ENCODE data around the gene SLC6A2. TPM values are rescaled to one million over a fixed set of nuclear protein-coding genes. Genes with fewer than 3 reads are reported as not detected.

Gene SLC6A2
- total RNA-seq, 4 donors from 2014 or later: 0.51 to 2.1 (median 1.0) TPM; not detected in 1

DNA sequence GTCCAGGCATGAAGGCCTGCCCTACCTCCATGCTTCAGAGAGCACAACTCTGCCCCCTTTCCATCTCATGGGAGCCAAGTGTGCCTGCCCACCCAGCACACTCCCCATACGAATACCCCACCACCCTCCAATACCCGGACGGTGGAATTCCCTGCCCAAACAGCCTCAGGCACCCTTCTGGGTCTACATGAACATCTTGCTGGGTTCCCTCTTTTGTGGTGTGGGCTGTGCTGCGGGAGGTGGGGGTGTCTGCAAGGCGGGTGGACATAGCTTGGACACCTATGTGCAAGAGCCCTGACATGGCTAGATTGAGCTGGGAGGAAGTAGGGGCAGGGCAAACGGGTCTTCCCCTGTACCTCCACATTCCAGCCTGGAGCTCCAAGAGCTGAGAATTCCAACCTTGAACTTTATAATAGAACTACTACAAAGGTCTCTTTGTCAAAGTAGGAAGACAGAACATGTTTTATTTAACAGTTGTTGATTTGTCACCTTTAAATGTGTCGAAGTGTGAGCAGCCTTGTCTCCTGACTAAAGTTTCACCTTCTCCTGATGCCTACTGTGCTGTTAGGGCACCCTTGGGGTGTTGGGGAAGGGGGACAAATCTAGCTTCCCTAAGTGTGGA, 9.1 kb downstream of the SLC6A2 start:
- Histone ChIP-seq H3K9me3 (no peaks in the 10 kb centered on the region), H3K27me3 (no peaks in the 10 kb centered on the region), H3K36me3 (no peaks in the 10 kb centered on the region), H3K4me1 (no peaks in the 10 kb centered on the region), H3K27ac (no peak overlapping the region), H3K4me3 (no peak overlapping the region)
- DNase-seq: no peak
- TF ChIP-seq, protein P1, sequence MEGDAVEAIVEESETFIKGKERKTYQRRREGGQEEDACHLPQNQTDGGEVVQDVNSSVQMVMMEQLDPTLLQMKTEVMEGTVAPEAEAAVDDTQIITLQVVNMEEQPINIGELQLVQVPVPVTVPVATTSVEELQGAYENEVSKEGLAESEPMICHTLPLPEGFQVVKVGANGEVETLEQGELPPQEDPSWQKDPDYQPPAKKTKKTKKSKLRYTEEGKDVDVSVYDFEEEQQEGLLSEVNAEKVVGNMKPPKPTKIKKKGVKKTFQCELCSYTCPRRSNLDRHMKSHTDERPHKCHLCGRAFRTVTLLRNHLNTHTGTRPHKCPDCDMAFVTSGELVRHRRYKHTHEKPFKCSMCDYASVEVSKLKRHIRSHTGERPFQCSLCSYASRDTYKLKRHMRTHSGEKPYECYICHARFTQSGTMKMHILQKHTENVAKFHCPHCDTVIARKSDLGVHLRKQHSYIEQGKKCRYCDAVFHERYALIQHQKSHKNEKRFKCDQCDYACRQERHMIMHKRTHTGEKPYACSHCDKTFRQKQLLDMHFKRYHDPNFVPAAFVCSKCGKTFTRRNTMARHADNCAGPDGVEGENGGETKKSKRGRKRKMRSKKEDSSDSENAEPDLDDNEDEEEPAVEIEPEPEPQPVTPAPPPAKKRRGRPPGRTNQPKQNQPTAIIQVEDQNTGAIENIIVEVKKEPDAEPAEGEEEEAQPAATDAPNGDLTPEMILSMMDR (IDR thresholded peaks at IDR 0.05): no peak
- TF ChIP-seq POLR2A (IDR thresholded peaks at IDR 0.05): no peak
- intact Hi-C loops (cut with DNase I; ENCODE audit: low total_unique reads): no loop called here

DNA sequence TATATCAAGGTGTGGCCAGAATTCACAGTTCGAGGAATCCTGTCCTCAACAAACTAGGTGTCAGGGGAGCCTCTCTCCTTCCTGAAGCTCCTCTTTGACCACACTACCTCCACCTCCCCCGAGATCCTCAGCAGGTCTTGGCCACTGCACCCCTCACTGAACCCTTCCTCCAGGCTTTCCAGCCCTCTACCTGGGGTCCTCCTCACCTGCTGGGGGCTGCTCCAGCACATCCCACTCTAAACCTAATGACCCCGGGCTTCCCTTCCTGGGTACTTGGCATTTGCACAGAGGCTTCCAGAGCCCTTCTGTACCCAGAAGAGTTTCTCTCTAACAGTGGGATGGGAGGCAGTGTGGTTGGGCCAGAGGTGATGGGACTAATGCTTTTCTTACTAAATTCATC, 9.7 kb downstream of the SLC6A2 start:
- no peaks in the 10 kb centered on the region for H3K27me3 ChIP-seq
- no peak for DNase-seq
- no peak for TF ChIP-seq POLR2A (IDR thresholded peaks at IDR 0.05)
- TF ChIP-seq, protein P1 (IDR thresholded peaks at IDR 0.05): no peak
- intact Hi-C loops (cut with DNase I; ENCODE audit: low total_unique reads): no loop called here
- H3K4me1 ChIP-seq: no peaks in the 10 kb centered on the region
- no peak overlapping the region for H3K4me3 ChIP-seq
- H3K9me3 ChIP-seq: no peaks in the 10 kb centered on the region
- H3K36me3 ChIP-seq: no peaks in the 10 kb centered on the region
- H3K27ac ChIP-seq: no peak overlapping the region

DNA sequence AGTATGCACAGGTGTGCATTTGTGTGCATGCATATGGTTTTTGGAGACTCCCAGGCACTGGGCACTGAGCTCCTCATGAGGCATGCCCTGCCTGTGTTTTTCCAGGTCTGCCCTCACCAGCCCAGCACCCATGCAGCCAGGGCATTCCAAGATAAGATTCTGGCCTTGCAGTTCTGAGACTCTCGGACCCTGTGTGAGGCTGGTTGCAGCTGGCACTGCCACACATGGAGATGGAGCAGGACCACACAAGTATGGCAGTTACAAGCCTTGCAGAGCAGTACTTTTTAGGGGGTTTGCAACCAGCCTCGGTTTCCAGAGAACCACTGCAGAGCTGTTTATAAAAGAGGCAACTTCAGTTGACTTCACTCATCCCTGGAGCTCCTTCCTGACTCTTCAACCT, 10.2 kb downstream of the SLC6A2 start:
- no peak overlapping the region for H3K4me3 ChIP-seq
- DNase-seq: no peak
- no peaks in the 10 kb centered on the region for H3K36me3 ChIP-seq
- TF ChIP-seq, protein P1 (IDR thresholded peaks at IDR 0.05): no peak
- TF ChIP-seq POLR2A (IDR thresholded peaks at IDR 0.05): no peak
- H3K9me3 ChIP-seq: no peaks in the 10 kb centered on the region
- H3K27me3 ChIP-seq: no peaks in the 10 kb centered on the region
- intact Hi-C loops (cut with DNase I; ENCODE audit: low total_unique reads): no loop called here
- H3K27ac ChIP-seq: no peak overlapping the region
- no peaks in the 10 kb centered on the region for H3K4me1 ChIP-seq

DNA sequence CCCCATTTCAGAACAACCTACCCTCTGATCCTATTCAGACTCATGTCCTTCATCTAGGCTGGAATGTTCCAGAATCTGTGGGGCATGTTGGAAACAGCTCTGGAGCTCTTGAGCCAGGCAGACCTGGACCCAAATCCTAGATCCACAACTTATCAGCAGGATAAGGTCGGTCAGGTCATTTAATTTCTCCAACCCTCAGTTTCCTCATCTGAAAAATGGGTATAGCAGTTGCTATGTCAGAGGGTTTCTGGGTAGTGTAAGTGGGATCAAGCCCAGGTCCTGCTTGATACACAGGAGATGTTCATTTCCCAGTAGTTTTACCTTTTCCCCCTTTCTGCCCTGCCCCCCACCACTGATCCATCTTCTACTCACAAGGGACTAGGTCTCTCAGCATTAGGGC, 12.0 kb downstream of the SLC6A2 start:
- no peaks in the 10 kb centered on the region for H3K27me3 ChIP-seq
- no peak for TF ChIP-seq POLR2A (IDR thresholded peaks at IDR 0.05)
- TF ChIP-seq, protein P1 (IDR thresholded peaks at IDR 0.05): no peak
- intact Hi-C loops (cut with DNase I; ENCODE audit: low total_unique reads): no loop called here
- no peak for DNase-seq
- H3K36me3 ChIP-seq: no peaks in the 10 kb centered on the region
- H3K4me1 ChIP-seq: no peaks in the 10 kb centered on the region
- no peak overlapping the region for H3K27ac ChIP-seq
- no peak overlapping the region for H3K4me3 ChIP-seq
- H3K9me3 ChIP-seq: no peaks in the 10 kb centered on the region

DNA sequence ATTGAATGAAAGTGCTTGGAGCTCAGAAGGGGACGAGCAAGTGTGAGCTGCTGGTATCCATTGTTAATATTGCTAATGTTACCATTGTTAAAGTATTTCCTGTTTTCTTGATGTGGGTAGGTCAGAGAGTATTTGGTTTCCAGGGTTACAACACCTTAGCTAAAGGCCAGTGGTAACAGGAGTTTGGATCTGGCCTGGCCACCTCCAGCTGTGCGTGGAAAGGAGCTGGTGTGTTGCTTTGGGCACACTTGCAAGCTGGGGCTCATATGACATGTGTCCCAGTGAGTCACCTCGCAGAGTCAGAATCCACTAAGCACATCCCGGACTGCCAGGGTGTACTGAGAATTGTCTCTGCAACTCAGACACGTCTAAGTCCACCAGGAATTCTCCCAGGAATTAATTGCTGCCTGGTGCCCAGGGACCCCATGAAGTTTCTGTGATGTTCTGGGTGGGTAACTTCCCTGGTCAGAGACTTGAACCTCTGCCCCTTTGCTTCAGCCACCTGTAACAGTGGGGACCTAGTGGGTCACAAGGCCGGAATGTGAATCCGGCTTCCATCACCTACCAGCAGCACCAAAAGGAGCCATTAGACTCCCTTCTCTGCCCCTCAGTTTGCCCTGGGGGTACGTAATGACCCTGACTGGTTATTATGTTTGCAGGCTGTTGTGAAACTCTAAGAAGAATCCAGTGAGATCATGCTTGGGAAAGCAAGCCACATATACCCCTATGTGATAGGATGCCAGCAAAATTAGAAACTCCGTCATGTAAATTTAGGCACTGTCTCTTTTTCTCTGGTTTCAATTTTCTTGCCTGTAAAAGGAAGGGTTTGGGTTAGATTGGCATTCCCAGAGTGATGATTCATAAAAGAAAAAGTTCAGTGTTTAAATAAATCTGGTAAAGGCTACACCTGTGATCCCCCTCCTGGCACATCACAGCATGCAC, 12.8 kb downstream of the SLC6A2 start:
- H3K4me3 ChIP-seq: no peak overlapping the region
- H3K27ac ChIP-seq: no peak overlapping the region
- DNase-seq: no peak
- H3K9me3 ChIP-seq: no peaks in the 10 kb centered on the region
- TF ChIP-seq, protein P1 (IDR thresholded peaks at IDR 0.05): no peak
- no peak for TF ChIP-seq POLR2A (IDR thresholded peaks at IDR 0.05)
- no peaks in the 10 kb centered on the region for H3K27me3 ChIP-seq
- no peaks in the 10 kb centered on the region for H3K36me3 ChIP-seq
- no peaks in the 10 kb centered on the region for H3K4me1 ChIP-seq
- intact Hi-C loops (cut with DNase I; ENCODE audit: low total_unique reads): no loop called here

Measured in uterus (tissue), 4 donors.